Lower lobe of right lung (tissue), 2 donors: ENCODE results near the gene RELT. TPM values are rescaled to one million over a fixed set of nuclear protein-coding genes. Genes with fewer than 3 reads are reported as not detected.

Experiments used
- ATAC-seq, 2 donors: fragments of 200-7000 bp; cut with Tn5 transposase; one replicate each; pipeline ENCODE4 v1.9.1; 2020 to 2022; ENCODE audit warnings: mild to moderate bottlenecking in 2 of 2, moderate library complexity in 2 of 2
- DNase-seq: peaks from one replicate; pipeline ENCODE4 v3.0.0-alpha.2; 2020
- H3K27ac ChIP-seq: fragments of 200-600 bp; one replicate; pipeline ENCODE4 v1.8.0; 2022
- H3K27me3 ChIP-seq: fragments of 200-600 bp; one replicate; pipeline ENCODE4 v1.8.0; 2022; ENCODE audit warnings: low read depth
- H3K36me3 ChIP-seq: fragments of 200-600 bp; one replicate; pipeline ENCODE4 v1.8.0; 2022; ENCODE audit warnings: mild to moderate bottlenecking
- H3K4me1 ChIP-seq: fragments of 200-600 bp; one replicate; pipeline ENCODE4 v1.8.0; 2022
- H3K4me3 ChIP-seq: fragments of 200-600 bp; one replicate; pipeline ENCODE4 v1.8.0; 2022; ENCODE audit warnings: mild to moderate bottlenecking
- H3K9me3 ChIP-seq: fragments of 200-600 bp; one replicate; pipeline ENCODE4 v1.8.0; 2022
- CTCF ChIP-seq: fragments of 200-600 bp; IDR thresholded peaks from one replicate; pipeline ENCODE4 v1.8.0; 2022; ENCODE audit warnings: antibody characterized with exemption, mild to moderate bottlenecking
- intact Hi-C: fragments of 100-400 bp; cut with DNase I; formaldehyde crosslinking; loops from one replicate; pipeline ENCODE4 v1.11.0; 2022
- total RNA-seq: library from RNA; stranded (reverse); fragmentation: NEBNext Ultra II Directional; extraction: Animal tissue kit (Norgen Biotek cat#: 25700); gene quantifications from one replicate; pipeline ENCODE4 v1.2.1, GENCODE V29; 2021
- donor health status: DM: no; HTN: yes; CAD: no; lungs with severe emphysema.

RELT gene
- total RNA-seq, 1 donor from 2014 or later, result 15.4 TPM

DNA sequence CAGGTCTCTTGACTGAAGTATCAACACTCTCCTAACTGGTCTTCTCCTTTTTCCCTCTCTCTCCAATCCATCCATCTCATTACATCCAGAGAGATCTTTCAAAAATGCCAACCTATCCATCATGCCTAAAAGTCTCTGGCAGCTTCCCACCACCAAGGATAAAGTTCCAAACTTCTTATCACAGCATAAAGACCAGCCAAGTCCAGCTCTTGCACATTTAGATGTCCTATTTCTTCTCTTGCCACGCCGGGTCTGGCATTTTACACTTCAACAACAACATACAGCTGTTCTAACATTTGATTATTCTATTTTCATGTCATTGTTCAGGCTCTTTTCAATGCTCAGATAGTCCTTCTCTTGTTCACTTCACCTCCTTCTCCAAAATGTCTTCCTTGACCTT lies 70.6 kb downstream of the RELT start:
- no peaks in the 10 kb centered on the region for H3K36me3 ChIP-seq
- DNase-seq, result no peak
- H3K4me3 ChIP-seq, result no peak overlapping the region
- no peaks in the 10 kb centered on the region for H3K9me3 ChIP-seq
- TF ChIP-seq CTCF, result no peak
- H3K27me3 ChIP-seq, result no peaks in the 10 kb centered on the region
- no peak for ATAC-seq
- intact Hi-C loops, result no loop called here
- H3K4me1 ChIP-seq, result no peaks in the 10 kb centered on the region
- no peak overlapping the region for H3K27ac ChIP-seq

Other genes with a start within 250 kb of the RELT start
- gene FCHSD2, start 234.1 kb upstream of the RELT start, total RNA-seq, result 59.0 TPM
- gene P2RY2, start 158.1 kb upstream of the RELT start, total RNA-seq, result 6.5 TPM
- gene P2RY6, start 104.1 kb upstream of the RELT start, total RNA-seq, result 3.6 TPM
- gene ARHGEF17, start 68.1 kb upstream of the RELT start, total RNA-seq, result 56.5 TPM
- gene FAM168A, start 221.7 kb downstream of the RELT start, total RNA-seq, result 31.0 TPM